ENCODE data around the gene APOL1.

- TF ChIP-seq, protein P1, sequence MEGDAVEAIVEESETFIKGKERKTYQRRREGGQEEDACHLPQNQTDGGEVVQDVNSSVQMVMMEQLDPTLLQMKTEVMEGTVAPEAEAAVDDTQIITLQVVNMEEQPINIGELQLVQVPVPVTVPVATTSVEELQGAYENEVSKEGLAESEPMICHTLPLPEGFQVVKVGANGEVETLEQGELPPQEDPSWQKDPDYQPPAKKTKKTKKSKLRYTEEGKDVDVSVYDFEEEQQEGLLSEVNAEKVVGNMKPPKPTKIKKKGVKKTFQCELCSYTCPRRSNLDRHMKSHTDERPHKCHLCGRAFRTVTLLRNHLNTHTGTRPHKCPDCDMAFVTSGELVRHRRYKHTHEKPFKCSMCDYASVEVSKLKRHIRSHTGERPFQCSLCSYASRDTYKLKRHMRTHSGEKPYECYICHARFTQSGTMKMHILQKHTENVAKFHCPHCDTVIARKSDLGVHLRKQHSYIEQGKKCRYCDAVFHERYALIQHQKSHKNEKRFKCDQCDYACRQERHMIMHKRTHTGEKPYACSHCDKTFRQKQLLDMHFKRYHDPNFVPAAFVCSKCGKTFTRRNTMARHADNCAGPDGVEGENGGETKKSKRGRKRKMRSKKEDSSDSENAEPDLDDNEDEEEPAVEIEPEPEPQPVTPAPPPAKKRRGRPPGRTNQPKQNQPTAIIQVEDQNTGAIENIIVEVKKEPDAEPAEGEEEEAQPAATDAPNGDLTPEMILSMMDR (IDR thresholded peaks at IDR 0.05; ENCODE audit: low read depth, low read length, poor library complexity, severe bottlenecking), result no peak
- TF ChIP-seq EZH2phosphoT487 (IDR thresholded peaks at IDR 0.05; ENCODE audit: borderline replicate concordance, low read length), result no peak
Measured at GRCh38 chr22:36235585-36235984, 17.3 kb upstream of the APOL1 start.
